Measurements from ENCODE around the gene RPUSD3.

Gene RPUSD3

DNA sequence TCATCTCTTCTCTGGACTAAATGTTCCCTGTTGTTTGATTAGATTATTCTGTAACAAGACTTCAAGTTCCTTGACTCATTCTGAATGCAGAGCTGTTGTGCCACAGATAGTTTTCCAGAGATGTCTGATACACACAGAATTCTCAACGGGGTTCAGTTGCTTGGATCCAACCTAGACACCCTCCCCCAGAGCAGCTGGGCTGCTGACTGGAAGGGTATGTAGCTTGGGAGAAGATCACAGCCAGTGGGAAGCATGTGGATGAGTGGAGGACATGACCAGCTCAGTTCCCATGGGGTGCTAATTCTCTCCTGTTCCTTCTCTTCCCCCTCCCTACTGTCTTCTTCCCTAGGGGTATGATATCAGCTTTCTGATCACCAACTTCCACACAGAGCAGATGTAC, 40.3 kb downstream of the RPUSD3 start:
- Histone ChIP-seq H3K4me2 (ENCODE audit: low read depth, low read length, poor library complexity, severe bottlenecking) (no peak overlapping the region), H3K27ac (ENCODE audit: low read depth, low read length) (no peak overlapping the region), H2AFZ (ENCODE audit: low read depth, low read length, severe bottlenecking) (no peak overlapping the region), H3K36me3 (ENCODE audit: low read length) (peaks cover 32% of the 10 kb centered on the region), H3K4me3 (ENCODE audit: insufficient read depth, low read length, poor library complexity, severe bottlenecking) (no peak overlapping the region), H3K9me2 (replicated peaks; ENCODE audit: insufficient read depth, low read length) (no peaks in the 10 kb centered on the region), H3K79me2 (ENCODE audit: insufficient read depth, low read length) (peaks cover 3% of the 10 kb centered on the region; the same call in 1 of the 2 replicates), H3K27me3 (ENCODE audit: low read length) (no peaks in the 10 kb centered on the region), H3F3A (ENCODE audit: insufficient read depth) (peaks cover 15% of the 10 kb centered on the region), H4K20me1 (ENCODE audit: low read depth, low read length) (0 out of 2 replicates have a peak, but pooled peaks cover 3% of the 10 kb centered on the region), H3K9ac (ENCODE audit: low read length) (no peak overlapping the region), H3K9me3 (ENCODE audit: insufficient read depth, low read length) (no peaks in the 10 kb centered on the region)
- TF ChIP-seq, protein P1, sequence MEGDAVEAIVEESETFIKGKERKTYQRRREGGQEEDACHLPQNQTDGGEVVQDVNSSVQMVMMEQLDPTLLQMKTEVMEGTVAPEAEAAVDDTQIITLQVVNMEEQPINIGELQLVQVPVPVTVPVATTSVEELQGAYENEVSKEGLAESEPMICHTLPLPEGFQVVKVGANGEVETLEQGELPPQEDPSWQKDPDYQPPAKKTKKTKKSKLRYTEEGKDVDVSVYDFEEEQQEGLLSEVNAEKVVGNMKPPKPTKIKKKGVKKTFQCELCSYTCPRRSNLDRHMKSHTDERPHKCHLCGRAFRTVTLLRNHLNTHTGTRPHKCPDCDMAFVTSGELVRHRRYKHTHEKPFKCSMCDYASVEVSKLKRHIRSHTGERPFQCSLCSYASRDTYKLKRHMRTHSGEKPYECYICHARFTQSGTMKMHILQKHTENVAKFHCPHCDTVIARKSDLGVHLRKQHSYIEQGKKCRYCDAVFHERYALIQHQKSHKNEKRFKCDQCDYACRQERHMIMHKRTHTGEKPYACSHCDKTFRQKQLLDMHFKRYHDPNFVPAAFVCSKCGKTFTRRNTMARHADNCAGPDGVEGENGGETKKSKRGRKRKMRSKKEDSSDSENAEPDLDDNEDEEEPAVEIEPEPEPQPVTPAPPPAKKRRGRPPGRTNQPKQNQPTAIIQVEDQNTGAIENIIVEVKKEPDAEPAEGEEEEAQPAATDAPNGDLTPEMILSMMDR (IDR thresholded peaks at IDR 0.05; ENCODE audit: insufficient read depth, low read length, poor library complexity, severe bottlenecking) = no peak
- TF ChIP-seq EZH2phosphoT487 (conservative IDR thresholded peaks at IDR 0.05; ENCODE audit: low read length) = no peak

- no peak overlapping the region for H3K4me2 ChIP-seq (ENCODE audit: low read depth, low read length, poor library complexity, severe bottlenecking)
- H3K36me3 ChIP-seq (ENCODE audit: low read length) = peaks cover 41% of the 10 kb centered on the region
- H3K9me3 ChIP-seq (ENCODE audit: insufficient read depth, low read length) = no peaks in the 10 kb centered on the region
- 0 out of 2 replicates have a peak, but pooled peaks cover 6% of the 10 kb centered on the region for H4K20me1 ChIP-seq (ENCODE audit: low read depth, low read length)
- no peaks in the 10 kb centered on the region for H3F3A ChIP-seq (ENCODE audit: insufficient read depth)
- H3K4me3 ChIP-seq (ENCODE audit: insufficient read depth, low read length, poor library complexity, severe bottlenecking) = no peak overlapping the region
- TF ChIP-seq EZH2phosphoT487 (conservative IDR thresholded peaks at IDR 0.05; ENCODE audit: low read length) = no peak
- TF ChIP-seq, protein P1 (IDR thresholded peaks at IDR 0.05; ENCODE audit: insufficient read depth, low read length, poor library complexity, severe bottlenecking) = peak; percentile 19
- H3K27me3 ChIP-seq (ENCODE audit: low read length) = no peaks in the 10 kb centered on the region
- no peak overlapping the region for H3K9ac ChIP-seq (ENCODE audit: low read length)
- no peak overlapping the region for H2AFZ ChIP-seq (ENCODE audit: low read depth, low read length, severe bottlenecking)
- no peak overlapping the region for H3K27ac ChIP-seq (ENCODE audit: low read depth, low read length)
- H3K79me2 ChIP-seq (ENCODE audit: insufficient read depth, low read length) = peaks cover 21% of the 10 kb centered on the region
- no peaks in the 10 kb centered on the region for H3K9me2 ChIP-seq (replicated peaks; ENCODE audit: insufficient read depth, low read length)
Observed at GRCh38 chr3:9800529-9800928, 43.3 kb downstream of the RPUSD3 start.

DNA sequence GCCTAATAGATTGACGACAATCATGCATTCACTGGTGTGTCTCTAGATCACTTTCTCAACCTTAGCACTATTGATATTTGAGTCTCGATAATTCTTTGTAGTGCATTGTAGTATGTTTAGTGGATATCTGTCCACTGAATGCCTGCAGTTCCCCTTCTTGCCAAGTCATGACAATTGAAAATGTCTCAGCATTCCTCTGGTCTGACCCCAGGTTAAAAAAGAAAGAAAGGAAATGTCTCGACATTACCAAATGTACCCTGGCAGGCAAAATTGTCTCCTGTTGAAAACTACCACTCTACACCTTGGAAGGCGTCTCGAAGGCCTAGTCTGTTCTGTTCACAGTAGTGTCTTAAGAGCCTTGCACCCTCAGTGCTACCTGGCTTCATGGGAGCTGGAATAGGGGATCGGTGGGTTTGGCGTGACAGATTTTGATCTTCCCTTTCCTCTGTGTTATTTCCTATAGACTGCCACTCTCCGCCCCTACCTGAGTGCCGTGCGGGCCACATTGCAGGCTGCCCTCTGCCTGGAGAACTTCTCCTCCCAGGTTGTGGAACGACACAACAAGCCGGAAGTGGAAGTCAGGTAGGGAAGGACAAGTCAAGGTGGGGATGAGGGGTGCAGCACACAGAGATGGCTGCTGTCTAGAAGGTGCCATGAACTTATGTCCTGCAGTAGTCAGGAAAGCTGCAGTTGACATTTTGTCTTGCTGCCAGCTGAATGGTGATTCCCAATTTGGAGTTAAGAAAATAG, 46.4 kb downstream of the RPUSD3 start:
- H3K36me3 ChIP-seq (ENCODE audit: low read length) = peaks cover 31% of the 10 kb centered on the region

More for the DNA sequence above, 46.4 kb downstream of the RPUSD3 start:
- Histone ChIP-seq H3F3A (ENCODE audit: insufficient read depth) (no peaks in the 10 kb centered on the region), H3K27me3 (ENCODE audit: low read length) (no peaks in the 10 kb centered on the region), H4K20me1 (ENCODE audit: low read depth, low read length) (peaks cover 11% of the 10 kb centered on the region; the same call in 1 of the 2 replicates), H3K9me2 (replicated peaks; ENCODE audit: insufficient read depth, low read length) (no peaks in the 10 kb centered on the region), H3K79me2 (ENCODE audit: insufficient read depth, low read length) (peaks cover 47% of the 10 kb centered on the region), H3K9ac (ENCODE audit: low read length) (no peak overlapping the region), H3K4me3 (ENCODE audit: insufficient read depth, low read length, poor library complexity, severe bottlenecking) (no peak overlapping the region), H2AFZ (ENCODE audit: low read depth, low read length, severe bottlenecking) (no peak overlapping the region), H3K27ac (ENCODE audit: low read depth, low read length) (no peak overlapping the region), H3K9me3 (ENCODE audit: insufficient read depth, low read length) (no peaks in the 10 kb centered on the region), H3K4me2 (ENCODE audit: low read depth, low read length, poor library complexity, severe bottlenecking) (no peak overlapping the region)
- no peak for TF ChIP-seq EZH2phosphoT487 (conservative IDR thresholded peaks at IDR 0.05; ENCODE audit: low read length)
- TF ChIP-seq, protein P1 (IDR thresholded peaks at IDR 0.05; ENCODE audit: insufficient read depth, low read length, poor library complexity, severe bottlenecking) = no peak
